Stimulated activated naive CD8-positive, alpha-beta T cell treated with anti-CD3 and anti-CD28 coated beads, Interleukin-15, Interleukin-2, amounts not matched to agents 100 ng/mL and 50 ng/mL, for 24 hours (primary cell): ENCODE results near the gene BASP1.

Experiments
- H3K27ac Mint-ChIP-seq: one replicate; pipeline ENCODE4 v1.8.0; 2021; ENCODE audit warnings: mild to moderate bottlenecking, mixed read lengths
- H3K27me3 Mint-ChIP-seq: one replicate; pipeline ENCODE4 v1.8.0; 2021; ENCODE audit warnings: mixed read lengths
- H3K36me3 Mint-ChIP-seq: one replicate; pipeline ENCODE4 v1.8.0; 2021; ENCODE audit warnings: low read depth, mixed read lengths
- H3K4me1 Mint-ChIP-seq: one replicate; pipeline ENCODE4 v1.8.0; 2021; ENCODE audit warnings: low read depth, mixed read lengths
- H3K4me3 Mint-ChIP-seq: one replicate; pipeline ENCODE4 v1.8.0; 2021; ENCODE audit warnings: mild to moderate bottlenecking, mixed read lengths
- H3K9me3 Mint-ChIP-seq: one replicate; pipeline ENCODE4 v1.8.0; 2021; ENCODE audit warnings: mixed read lengths

The BASP1 gene

GRCh38 chr5:17272111-17272510 is 54.7 kb downstream of the BASP1 start:
- Mint-ChIP-seq H3K4me3 (no peak overlapping the region), H3K4me1 (peaks cover 4% of the 10 kb centered on the region), H3K9me3 (no peaks in the 10 kb centered on the region), H3K36me3 (peaks cover 9% of the 10 kb centered on the region), H3K27ac (no peak overlapping the region), H3K27me3 (no peaks in the 10 kb centered on the region)

- Mint-ChIP-seq H3K27me3 (no peaks in the 10 kb centered on the region), H3K9me3 (peaks cover 4% of the 10 kb centered on the region), H3K4me3 (no peak overlapping the region), H3K36me3 (peaks cover 9% of the 10 kb centered on the region), H3K27ac (no peak overlapping the region), H3K4me1 (peaks cover 10% of the 10 kb centered on the region)
Measured at GRCh38 chr5:17275289-17276158, 58.1 kb downstream of the BASP1 start.

- Mint-ChIP-seq H3K4me1 (peaks cover 10% of the 10 kb centered on the region), H3K27me3 (no peaks in the 10 kb centered on the region), H3K27ac (no peak overlapping the region), H3K4me3 (no peak overlapping the region), H3K36me3 (peaks cover 9% of the 10 kb centered on the region), H3K9me3 (peaks cover 4% of the 10 kb centered on the region)
Measured at GRCh38 chr5:17276445-17276844, 59.0 kb downstream of the BASP1 start.

- Mint-ChIP-seq H3K4me3 (no peak overlapping the region), H3K9me3 (peaks cover 4% of the 10 kb centered on the region), H3K27me3 (no peaks in the 10 kb centered on the region), H3K4me1 (peaks cover 18% of the 10 kb centered on the region), H3K27ac (peak overlapping the region; percentile 11), H3K36me3 (peaks cover 9% of the 10 kb centered on the region)
Measured at GRCh38 chr5:17277907-17278306, 60.5 kb downstream of the BASP1 start.

GRCh38 chr5:17278931-17279330 is 61.5 kb downstream of the BASP1 start:
- Mint-ChIP-seq H3K9me3 (peaks cover 4% of the 10 kb centered on the region), H3K27ac (no peak overlapping the region), H3K4me1 (peaks cover 21% of the 10 kb centered on the region), H3K4me3 (no peak overlapping the region), H3K36me3 (peaks cover 9% of the 10 kb centered on the region), H3K27me3 (no peaks in the 10 kb centered on the region)

- H3K27me3 Mint-ChIP-seq: no peaks in the 10 kb centered on the region
- peaks cover 21% of the 10 kb centered on the region for H3K4me1 Mint-ChIP-seq
- peaks cover 7% of the 10 kb centered on the region for H3K9me3 Mint-ChIP-seq
- H3K4me3 Mint-ChIP-seq: no peak overlapping the region
- peaks cover 9% of the 10 kb centered on the region for H3K36me3 Mint-ChIP-seq
- H3K27ac Mint-ChIP-seq: no peak overlapping the region
Measured at GRCh38 chr5:17279487-17279886, 62.1 kb downstream of the BASP1 start.

GRCh38 chr5:17282283-17283120 is 65.1 kb downstream of the BASP1 start:
- peaks cover 15% of the 10 kb centered on the region for H3K4me1 Mint-ChIP-seq
- H3K27ac Mint-ChIP-seq: peak overlapping the region; percentile 46
- peak overlapping the region; percentile 41 for H3K4me3 Mint-ChIP-seq
- H3K9me3 Mint-ChIP-seq: peaks cover 16% of the 10 kb centered on the region
- no peaks in the 10 kb centered on the region for H3K36me3 Mint-ChIP-seq
- no peaks in the 10 kb centered on the region for H3K27me3 Mint-ChIP-seq

- H3K9me3 Mint-ChIP-seq: peaks cover 18% of the 10 kb centered on the region
- no peaks in the 10 kb centered on the region for H3K27me3 Mint-ChIP-seq
- peaks cover 11% of the 10 kb centered on the region for H3K4me1 Mint-ChIP-seq
- no peaks in the 10 kb centered on the region for H3K36me3 Mint-ChIP-seq
- peak overlapping the region; percentile 41 for H3K4me3 Mint-ChIP-seq
- peak overlapping the region; percentile 46 for H3K27ac Mint-ChIP-seq
Measured at GRCh38 chr5:17283121-17283415, 65.6 kb downstream of the BASP1 start.

GRCh38 chr5:17287501-17288155 is 70.2 kb downstream of the BASP1 start:
- H3K36me3 Mint-ChIP-seq: no peaks in the 10 kb centered on the region
- no peak overlapping the region for H3K4me3 Mint-ChIP-seq
- no peak overlapping the region for H3K27ac Mint-ChIP-seq
- no peaks in the 10 kb centered on the region for H3K27me3 Mint-ChIP-seq
- H3K9me3 Mint-ChIP-seq: peaks cover 30% of the 10 kb centered on the region
- peaks cover 3% of the 10 kb centered on the region for H3K4me1 Mint-ChIP-seq

- no peaks in the 10 kb centered on the region for H3K27me3 Mint-ChIP-seq
Measured at GRCh38 chr5:17288570-17288969, 71.1 kb downstream of the BASP1 start.

GRCh38 chr5:17289681-17290539 is 72.5 kb downstream of the BASP1 start:
- Mint-ChIP-seq H3K27ac (no peak overlapping the region), H3K36me3 (no peaks in the 10 kb centered on the region), H3K4me3 (no peak overlapping the region), H3K9me3 (peaks cover 24% of the 10 kb centered on the region), H3K4me1 (no peaks in the 10 kb centered on the region), H3K27me3 (no peaks in the 10 kb centered on the region)

More at GRCh38 chr5:17288570-17288969, 71.1 kb downstream of the BASP1 start:
- Mint-ChIP-seq H3K4me3 (no peak overlapping the region), H3K36me3 (no peaks in the 10 kb centered on the region), H3K9me3 (peaks cover 30% of the 10 kb centered on the region), H3K27ac (no peak overlapping the region), H3K4me1 (no peaks in the 10 kb centered on the region)

- H3K4me1 Mint-ChIP-seq: no peaks in the 10 kb centered on the region
- H3K27me3 Mint-ChIP-seq: no peaks in the 10 kb centered on the region
- no peaks in the 10 kb centered on the region for H3K36me3 Mint-ChIP-seq
- H3K9me3 Mint-ChIP-seq: peaks cover 20% of the 10 kb centered on the region
- H3K4me3 Mint-ChIP-seq: no peak overlapping the region
- H3K27ac Mint-ChIP-seq: no peak overlapping the region
Measured at GRCh38 chr5:17290540-17290974, 73.1 kb downstream of the BASP1 start.

- no peaks in the 10 kb centered on the region for H3K4me1 Mint-ChIP-seq
- H3K36me3 Mint-ChIP-seq: no peaks in the 10 kb centered on the region
- H3K27ac Mint-ChIP-seq: no peak overlapping the region
- H3K27me3 Mint-ChIP-seq: no peaks in the 10 kb centered on the region
- no peak overlapping the region for H3K4me3 Mint-ChIP-seq
- H3K9me3 Mint-ChIP-seq: peaks cover 16% of the 10 kb centered on the region
Measured at GRCh38 chr5:17292434-17293015, 75.1 kb downstream of the BASP1 start.
